GM12878 (cell line): ENCODE measurements around the gene TCP1. TPM values are rescaled to one million over a fixed set of nuclear protein-coding genes. Genes with fewer than 3 reads are reported as not detected.

Experiments used
- ATAC-seq: fragments of 200-7000 bp; cut with Tn5 transposase; 3 replicates; pipeline ENCODE4 v1.9.1; 2020; ENCODE audit warnings: mild to moderate bottlenecking, moderate library complexity
- BruUV-seq: library from RNA; stranded (reverse); fragments of 400-500 nt; replicated peaks from 2 replicates; lab custom pipeline; 2021; lab: Mats Ljungman, UMichigan
- CTCF ChIA-PET: fragments of 300-600 bp; sonication (Branson Sonifier 250); formaldehyde crosslinking; extraction: SDS; loops from one replicate; lab custom pipeline; 2021; ENCODE audit warnings: inconsistent platforms; lab: Yijun Ruan, JAX
- POLR2A ChIA-PET: fragments of 350-600 bp; formaldehyde crosslinking; extraction: SDS; loops from one replicate; lab custom pipeline; 2021; ENCODE audit warnings: inconsistent platforms; lab: Charles Lee
- RAD21 ChIA-PET: fragments of 300-600 bp; sonication (Branson Sonifier 250); formaldehyde crosslinking; loops from one replicate; lab custom pipeline; 2023; ENCODE audit warnings: antibody characterized with exemption; ENCODE audit not compliant: unreplicated experiment; lab: Charles Lee
- SMC1A ChIA-PET: fragments of 300-600 bp; sonication (Branson Sonifier 250); formaldehyde crosslinking; loops from one replicate; lab custom pipeline; 2023; ENCODE audit not compliant: unreplicated experiment, uncharacterized antibody; lab: Charles Lee
- DNase-seq: peaks from one replicate; pipeline ENCODE4 v3.0.0-alpha.2; 2011; ENCODE audit warnings: low read depth, low spot score
- FAIRE-seq: peaks from 3 replicates; lab custom pipeline; 2011; peaks lifted over from hg19 to GRCh38; lab: Jason Lieb, UNC
- H2AFZ ChIP-seq: 2 replicates; pipeline ENCODE4 v1.6.0; 2011; ENCODE audit warnings: low read depth, low read length, control low read depth; ENCODE audit not compliant: control insufficient read depth
- H3K27ac ChIP-seq: 2 replicates; pipeline ENCODE4 v1.5.1; 2011; ENCODE audit warnings: control low read depth; ENCODE audit not compliant: control insufficient read depth, insufficient read depth
- H3K27me3 ChIP-seq, 2 experiments: replicated peaks in 1 of 2; 2 replicates each; pipeline versions ENCODE4 v1.6.0 to v1.6.1; 2011; ENCODE audit warnings: low read length in 1 of 2; ENCODE audit not compliant: control insufficient read depth in 2 of 2, insufficient read depth in 2 of 2
- H3K36me3 ChIP-seq, 2 experiments: 2 replicates each; pipeline ENCODE4 v1.5.1; 2011; ENCODE audit warnings: low read length in 1 of 2; ENCODE audit not compliant: control insufficient read depth in 2 of 2, insufficient read depth in 2 of 2
- H3K4me1 ChIP-seq: 2 replicates; pipeline ENCODE4 v1.6.1; 2011; ENCODE audit warnings: mild to moderate bottlenecking, low read length, moderate library complexity, mixed read lengths; ENCODE audit not compliant: control insufficient read depth, insufficient read depth
- H3K4me2 ChIP-seq: 2 replicates; pipeline ENCODE4 v1.6.0; 2011; ENCODE audit warnings: control low read depth; ENCODE audit not compliant: control insufficient read depth, insufficient read depth
- H3K4me3 ChIP-seq: fragments of 200-600 bp; sonication (generic); 2 replicates; pipeline ENCODE4 v1.5.1; 2016
- H3K79me2 ChIP-seq: 2 replicates; pipeline ENCODE4 v1.6.0; 2011; ENCODE audit warnings: low read length; ENCODE audit not compliant: control insufficient read depth, insufficient read depth
- H3K9ac ChIP-seq: 2 replicates; pipeline ENCODE4 v1.8.0; 2011; ENCODE audit warnings: low read length, control low read depth, mixed read lengths; ENCODE audit not compliant: control insufficient read depth, insufficient read depth
- H3K9me3 ChIP-seq: replicated peaks from 3 replicates; pipeline ENCODE4 v1.5.1; 2011; ENCODE audit warnings: mild to moderate bottlenecking, low read length; ENCODE audit not compliant: control insufficient read depth, insufficient read depth
- H4K20me1 ChIP-seq: 2 replicates; pipeline ENCODE4 v1.6.0; 2011; ENCODE audit not compliant: control insufficient read depth, insufficient read depth
- CHD4 ChIP-seq: fragments of 200-600 bp; sonication (generic); IDR thresholded peaks from 2 replicates; pipeline ENCODE4 v1.6.1; 2016; ENCODE audit warnings: mild to moderate bottlenecking
- IRF3 ChIP-seq: fragments of 450-650 bp; IDR thresholded peaks from 2 replicates; pipeline ENCODE4 v1.6.1; 2014; ENCODE audit warnings: mild to moderate bottlenecking
- MTA3 ChIP-seq: IDR thresholded peaks from 2 replicates; pipeline ENCODE4 v1.6.1; 2012; ENCODE audit warnings: low read length, inconsistent platforms, borderline replicate concordance
- MYB ChIP-seq: fragments of 150-350 bp; IDR thresholded peaks from 2 replicates; pipeline ENCODE4 v1.6.1; 2014; ENCODE audit warnings: mild to moderate bottlenecking, low read depth, low read length, borderline replicate concordance
- NBN ChIP-seq: fragments of 450-650 bp; IDR thresholded peaks from 2 replicates; pipeline ENCODE4 v1.6.1; 2016
- SMARCA5 ChIP-seq: fragments of 450-650 bp; IDR thresholded peaks from 2 replicates; pipeline ENCODE4 v1.6.1; 2017; ENCODE audit warnings: mild to moderate bottlenecking
- ZNF687 ChIP-seq: fragments of 450-650 bp; IDR thresholded peaks from 2 replicates; pipeline ENCODE4 v1.6.1; 2017; ENCODE audit warnings: mild to moderate bottlenecking, moderate library complexity
- WGBS: methylation state at CpG from one replicate; pipeline ENCODE4 v1.1.6; 2016; ENCODE audit warnings: low lambda C conversion rate; ENCODE audit not compliant: insufficient replicate concordance, insufficient coverage; ENCODE audit errors: missing lambda C conversion rate; 5-methylcytosine and 5-hydroxymethylcytosine counted together
- in situ Hi-C: fragments of 300-500 bp; cut with MboI; formaldehyde crosslinking; loops from 9 replicates; pipeline ENCODE4 v1.14.3; 2018; ENCODE audit warnings: mixed read lengths
- intact Hi-C: fragments of 100-400 bp; cut with micrococcal nuclease; formaldehyde crosslinking; loops from one replicate; pipeline ENCODE4 v1.14.2; 2022; ENCODE audit not compliant: unreplicated experiment
- polyA plus RNA-seq, 11 experiments: library from polyadenylated mRNA; depleted of rRNA in 4 of 11; unstranded in 6 of 11; stranded (reverse) in 5 of 11; fragments of >200 nt; fragmentation: Nextera tagmentation in 4 of 11; fragmentation: Illumina TruSeq in 1 of 11; extraction: Ambion mirVana in 4 of 11; extraction: Trizol in 1 of 11; gene quantifications; 1 replicate in 1 of 11; 2 replicates in 10 of 11; pipeline versions ENCODE4 v1.2.1 to v1.2.3, GENCODE V29; 2011 to 2016; ENCODE audit warnings: inconsistent platforms in 2 of 11, missing spikeins in 2 of 11, low read depth in 1 of 11
- total RNA-seq, 4 experiments: library from RNA; depleted of rRNA in 3 of 4; stranded (reverse); fragments of >200 nt in 3 of 4; fragmentation: Illumina TruSeq in 1 of 4; extraction: Trizol in 1 of 4; gene quantifications; 2 replicates each; pipeline versions ENCODE4 v1.2.1 to v1.2.3, GENCODE V29; 2013 to 2021
- TF ChIP-seq, protein P1 (sequence below): fragments of 450-650 bp; IDR thresholded peaks from 2 replicates; pipeline ENCODE4 v1.6.1; 2017; ENCODE audit warnings: mild to moderate bottlenecking, low read depth, inconsistent platforms; ENCODE audit not compliant: poor library complexity, severe bottlenecking

The TCP1 gene
- total and polyA plus RNA-seq, 10 of the 15 experiments (the other 5 are each of a cell fraction or from before 2014, with no cell fraction given) = 133 to 457 (median 306) TPM

DNA sequence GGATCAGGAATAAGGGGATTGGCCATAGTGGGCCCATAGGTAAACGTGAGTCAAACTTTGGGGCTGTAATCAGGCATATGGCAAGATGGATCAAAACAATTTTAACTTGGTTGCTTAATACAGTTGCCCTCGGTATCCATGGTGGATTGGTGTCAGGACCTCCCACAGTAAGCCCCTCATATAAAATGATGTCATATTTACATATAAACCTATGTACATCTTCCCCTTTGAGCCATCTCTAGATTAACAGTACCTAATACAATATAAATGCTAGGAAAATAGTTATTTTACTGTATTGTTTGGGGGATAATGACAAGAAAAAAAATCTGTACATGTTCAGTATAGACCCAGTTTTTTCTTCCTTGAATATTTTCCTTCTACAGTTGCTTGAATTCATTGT lies 35.0 kb downstream of the TCP1 start:
- no peak overlapping the region for H3K27ac ChIP-seq
- no peaks in the 10 kb centered on the region for H3K9me3 ChIP-seq
- H3K9ac ChIP-seq = no peak overlapping the region
- H3K79me2 ChIP-seq = no peaks in the 10 kb centered on the region
- ATAC-seq = no peak
- ChIA-PET RAD21 (no interaction called here), SMC1A (no interaction called here), POLR2A (no interaction called here), CTCF (interaction anchor here (1.6 kb wide), 1 partner anchor 24 kb away, joined by 3 read pairs; no protein-coding TSS in a partner anchor)
- H3K4me2 ChIP-seq = no peak overlapping the region
- H3K36me3 ChIP-seq = peaks cover 12 to 33% of the 10 kb centered on the region in 2 experiments
- WGBS = 91% methylated on average over 2 of the region's 2 CpGs
- no peak overlapping the region for H2AFZ ChIP-seq
- H4K20me1 ChIP-seq = no peaks in the 10 kb centered on the region
- FAIRE-seq = no peak
- in situ Hi-C loops (no loop called here), intact Hi-C loops (no loop called here)
- H3K4me1 ChIP-seq = no peaks in the 10 kb centered on the region
- TF ChIP-seq NBN = no peak
- no peak for TF ChIP-seq ZNF687
- TF ChIP-seq, protein P1, sequence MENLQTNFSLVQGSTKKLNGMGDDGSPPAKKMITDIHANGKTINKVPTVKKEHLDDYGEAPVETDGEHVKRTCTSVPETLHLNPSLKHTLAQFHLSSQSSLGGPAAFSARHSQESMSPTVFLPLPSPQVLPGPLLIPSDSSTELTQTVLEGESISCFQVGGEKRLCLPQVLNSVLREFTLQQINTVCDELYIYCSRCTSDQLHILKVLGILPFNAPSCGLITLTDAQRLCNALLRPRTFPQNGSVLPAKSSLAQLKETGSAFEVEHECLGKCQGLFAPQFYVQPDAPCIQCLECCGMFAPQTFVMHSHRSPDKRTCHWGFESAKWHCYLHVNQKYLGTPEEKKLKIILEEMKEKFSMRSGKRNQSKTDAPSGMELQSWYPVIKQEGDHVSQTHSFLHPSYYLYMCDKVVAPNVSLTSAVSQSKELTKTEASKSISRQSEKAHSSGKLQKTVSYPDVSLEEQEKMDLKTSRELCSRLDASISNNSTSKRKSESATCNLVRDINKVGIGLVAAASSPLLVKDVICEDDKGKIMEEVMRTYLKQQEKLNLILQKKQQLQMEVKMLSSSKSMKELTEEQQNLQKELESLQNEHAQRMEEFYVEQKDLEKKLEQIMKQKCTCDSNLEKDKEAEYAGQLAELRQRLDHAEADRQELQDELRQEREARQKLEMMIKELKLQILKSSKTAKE = no peak
- no peak for TF ChIP-seq CHD4
- TF ChIP-seq IRF3 = no peak
- TF ChIP-seq MYB = no peak
- no peak for TF ChIP-seq SMARCA5
- TF ChIP-seq MTA3 = no peak
- H3K27me3 ChIP-seq = no peaks in the 10 kb centered on the region
- H3K4me3 ChIP-seq = no peak overlapping the region
- no peak for DNase-seq
- no TSS peak for BruUV-seq
